Endothelial cell of umbilical vein (primary cell): ENCODE measurements around the gene SLIRP. TPM values are rescaled to one million over a fixed set of nuclear protein-coding genes. Genes with fewer than 3 reads are reported as not detected.
A peak's percentile ranks its signal among the peaks of the same experiment; 100 is the strongest.

Experiments used
- BruUV-seq: library from RNA; stranded (reverse); fragments of 400-500 nt; replicated peaks from 2 replicates; lab custom pipeline; 2021; lab: Mats Ljungman, UMichigan
- CTCF ChIA-PET: fragments of 300-600, 350-600 bp; sonication (Branson Sonifier 250); formaldehyde crosslinking; loops from one replicate; lab custom pipeline; 2021; ENCODE audit warnings: antibody characterized with exemption, inconsistent platforms; lab: Charles Lee
- POLR2A ChIA-PET: fragments of 300-600, 350-600 bp; sonication (Branson Sonifier 250); formaldehyde crosslinking; loops from one replicate; lab custom pipeline; 2021; ENCODE audit warnings: antibody characterized with exemption, inconsistent platforms; lab: Charles Lee
- DNase-seq: peaks from one replicate; pipeline ENCODE4 v3.0.0-alpha.2; 2011; ENCODE audit warnings: low read depth, low spot score
- FAIRE-seq: peaks from 2 replicates; lab custom pipeline; 2011; peaks lifted over from hg19 to GRCh38; lab: Jason Lieb, UNC
- H2AFZ ChIP-seq: 2 replicates; pipeline ENCODE4 v1.6.0; 2012; ENCODE audit warnings: low read depth, low read length, control low read depth, inconsistent platforms
- H3K27ac ChIP-seq: 2 replicates; pipeline ENCODE4 v1.5.1; 2011; ENCODE audit warnings: low read depth, mild to moderate bottlenecking, control low read depth, low read length, moderate library complexity; ENCODE audit not compliant: insufficient read depth
- H3K27me3 ChIP-seq, 2 experiments: 2 replicates each; pipeline versions ENCODE4 v1.6.0 to v1.6.1; 2011; ENCODE audit warnings: low read length in 2 of 2, mixed read lengths in 1 of 2; ENCODE audit not compliant: control insufficient read depth in 2 of 2, insufficient read depth in 2 of 2
- H3K36me3 ChIP-seq, 2 experiments: 2 replicates in 1 of 2; 3 replicates in 1 of 2; pipeline ENCODE4 v1.5.1; 2011; ENCODE audit warnings: low read length in 2 of 2, mild to moderate bottlenecking in 1 of 2, moderate library complexity in 1 of 2; ENCODE audit not compliant: control insufficient read depth in 2 of 2, insufficient read depth in 2 of 2; ENCODE audit errors: extremely low read depth in 1 of 2
- H3K4me1 ChIP-seq: 3 replicates; pipeline ENCODE4 v1.5.1; 2011; ENCODE audit warnings: mild to moderate bottlenecking, low read length; ENCODE audit not compliant: control insufficient read depth, insufficient read depth; ENCODE audit errors: extremely low read depth
- H3K4me2 ChIP-seq: 2 replicates; pipeline ENCODE4 v1.6.1; 2011; ENCODE audit warnings: low read length, control low read depth, mixed read lengths; ENCODE audit not compliant: insufficient read depth
- H3K4me3 ChIP-seq, 3 experiments: fragments of 200-600 bp in 1 of 3; sonication (generic), shearing (Covaris generic) in 1 of 3; replicated peaks in 1 of 3; 2 replicates each; pipeline ENCODE4 v1.5.1; 2011 to 2016; ENCODE audit warnings: control low read depth in 3 of 3, low read length in 3 of 3, mild to moderate bottlenecking in 2 of 3, inconsistent platforms in 1 of 3, low read depth in 1 of 3, moderate library complexity in 1 of 3; ENCODE audit not compliant: insufficient read depth in 1 of 3
- H3K79me2 ChIP-seq: 2 replicates; pipeline ENCODE4 v1.6.0; 2012; ENCODE audit warnings: low read length, inconsistent platforms; ENCODE audit not compliant: control insufficient read depth, insufficient read depth
- H3K9ac ChIP-seq: replicated peaks from 2 replicates; pipeline ENCODE3; 2011; ENCODE audit warnings: low read length, control low read depth; ENCODE audit not compliant: insufficient read depth; ENCODE audit errors: extremely low read depth
- H3K9me1 ChIP-seq: replicated peaks from 3 replicates; pipeline ENCODE4 v1.6.0; 2011; ENCODE audit warnings: mild to moderate bottlenecking, low read length; ENCODE audit not compliant: control insufficient read depth, insufficient read depth; ENCODE audit errors: extremely low read depth
- H3K9me3 ChIP-seq: replicated peaks from 2 replicates; pipeline ENCODE4 v1.5.1; 2012; ENCODE audit warnings: low read length, inconsistent platforms; ENCODE audit not compliant: control insufficient read depth, insufficient read depth
- H4K20me1 ChIP-seq: replicated peaks from 2 replicates; pipeline ENCODE3; 2011; ENCODE audit warnings: mild to moderate bottlenecking, low read length; ENCODE audit not compliant: control insufficient read depth, insufficient read depth; ENCODE audit errors: extremely low read depth
- EZH2 ChIP-seq: IDR thresholded peaks from 2 replicates; pipeline ENCODE4 v1.6.1; 2012; ENCODE audit warnings: borderline replicate concordance, low read depth, mild to moderate bottlenecking, moderate library complexity, low read length, inconsistent platforms; ENCODE audit not compliant: severe bottlenecking
- FOS ChIP-seq: IDR thresholded peaks from 2 replicates; pipeline ENCODE4 v1.6.1; 2011; ENCODE audit warnings: mild to moderate bottlenecking, low read length, moderate library complexity, borderline replicate concordance; ENCODE audit not compliant: insufficient read depth
- GATA2 ChIP-seq: IDR thresholded peaks from 2 replicates; pipeline ENCODE4 v1.7.0; 2011; ENCODE audit warnings: low read depth, mild to moderate bottlenecking, moderate library complexity, mixed read lengths, low read length; ENCODE audit not compliant: insufficient read length, insufficient read depth
- JUN ChIP-seq: IDR thresholded peaks from 2 replicates; pipeline ENCODE4 v1.6.1; 2011; ENCODE audit warnings: borderline replicate concordance, low read depth; ENCODE audit not compliant: insufficient read length, insufficient read depth
- MYC ChIP-seq: IDR thresholded peaks from one replicate; pipeline ENCODE4 v1.6.1; 2011; ENCODE audit warnings: mild to moderate bottlenecking, low read depth, low read length
- POLR2A ChIP-seq: IDR thresholded peaks from 2 replicates; pipeline ENCODE4 v1.6.1; 2012; ENCODE audit warnings: low read depth, mild to moderate bottlenecking, control low read depth, low read length
- POLR2AphosphoS5 ChIP-seq: IDR thresholded peaks from 2 replicates; pipeline ENCODE4 v1.6.1; 2012; ENCODE audit warnings: low read depth, mild to moderate bottlenecking, control low read depth, low read length, moderate library complexity; ENCODE audit not compliant: insufficient read depth
- dilution Hi-C: fragments of 300-500 bp; cut with MboI; formaldehyde crosslinking; loops from one replicate; pipeline ENCODE4 v1.15.0; 2019; ENCODE audit warnings: low sequenced_read_pairs; ENCODE audit not compliant: extremely low pct_ligation_motif_present
- intact Hi-C: fragments of 100-400 bp; cut with micrococcal nuclease; formaldehyde crosslinking; loops from one replicate; pipeline ENCODE4 v1.10.0; 2022
- polyA plus RNA-seq, 4 experiments: library from polyadenylated mRNA; depleted of rRNA in 3 of 4; stranded (reverse) in 3 of 4; unstranded in 1 of 4; fragments of >200 nt; gene quantifications; 2 replicates each; pipeline versions ENCODE4 v1.2.1 to v1.2.3, GENCODE V29; 2011 to 2012; ENCODE audit warnings: missing spikeins in 1 of 4
- total RNA-seq: library from RNA; stranded (reverse); gene quantifications from 2 replicates; pipeline ENCODE4 v1.2.3, GENCODE V29; 2021
- TF ChIP-seq, protein P1 (sequence below): IDR thresholded peaks from 2 replicates; pipeline ENCODE4 v1.6.1; 2011; ENCODE audit not compliant: insufficient read depth, insufficient read length
- TF ChIP-seq, protein P2 (sequence below), 2 donors: IDR thresholded peaks; 1 replicate in 1 of 2; 2 replicates in 1 of 2; pipeline ENCODE4 v1.5.1; 2011; ENCODE audit warnings: low read length in 2 of 2, mild to moderate bottlenecking in 2 of 2, moderate library complexity in 2 of 2, control low read depth in 1 of 2, inconsistent platforms in 1 of 2, low read depth in 1 of 2; ENCODE audit not compliant: insufficient read depth in 1 of 2; ENCODE audit errors: extremely low read depth in 1 of 2

The SLIRP gene
- total and polyA plus RNA-seq, 2 donors (not counting 3 experiments of a cell fraction or from before 2014, with no cell fraction given) = 144 to 160 TPM

DNA sequence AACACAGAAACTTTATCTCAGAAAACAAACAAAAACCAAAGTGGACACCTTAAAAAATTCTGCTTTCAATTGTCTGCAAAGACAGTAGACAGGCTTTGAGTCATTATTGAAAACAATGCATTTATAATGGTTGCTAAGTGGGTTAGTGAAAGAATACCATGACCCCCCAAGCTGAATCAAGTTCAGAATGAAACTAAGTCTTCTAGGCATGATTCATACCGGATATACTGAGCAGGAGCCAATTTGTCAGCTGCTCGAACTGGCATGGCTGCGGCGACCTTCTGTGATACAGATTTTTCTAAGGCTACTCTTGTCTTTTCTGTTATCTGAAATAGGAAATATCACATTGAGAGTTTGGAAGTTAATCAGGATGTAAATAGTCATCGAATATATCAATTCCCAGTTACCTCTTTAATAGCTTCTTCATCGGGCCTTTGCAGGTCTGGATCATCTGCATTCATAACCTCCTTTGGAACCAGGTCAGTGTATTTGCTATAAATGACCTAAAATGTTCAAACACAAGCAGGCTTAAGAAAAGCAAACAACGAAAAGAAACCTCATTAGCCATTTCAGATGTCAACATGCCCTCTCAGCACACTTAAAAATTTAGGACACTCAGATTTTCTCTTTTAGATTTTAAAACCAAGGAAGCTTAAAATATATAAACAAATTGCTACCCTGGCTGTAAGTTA, 30.8 kb downstream of the SLIRP start:
- no peak overlapping the region for H2AFZ ChIP-seq
- H3K27ac ChIP-seq = peak overlapping the region; percentile 78

DNA sequence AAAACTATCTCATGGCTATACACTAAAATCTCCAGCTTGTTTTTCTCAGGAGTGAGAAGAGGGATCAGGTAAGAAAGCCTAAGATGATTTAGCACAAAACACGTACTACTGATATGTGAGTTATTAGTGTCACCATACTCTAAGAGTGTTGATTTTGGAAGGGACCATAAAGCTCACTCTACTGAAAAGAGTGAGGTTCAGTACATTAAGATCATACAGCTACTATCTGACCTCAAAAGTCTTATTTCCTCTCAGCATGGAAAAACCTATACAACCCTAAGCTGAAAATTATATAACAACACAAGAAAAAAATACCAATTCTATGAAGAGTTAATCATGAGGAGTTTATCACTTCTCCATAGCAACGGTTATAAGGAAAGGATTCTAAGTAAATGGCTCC, 33.5 kb downstream of the SLIRP start:
- peaks cover 4 to 10% of the 10 kb centered on the region in 2 experiments for H3K36me3 ChIP-seq
- H2AFZ ChIP-seq = no peak overlapping the region
- no TSS peak for BruUV-seq
- dilution Hi-C loops (no loop called here), intact Hi-C loops (no loop called here)
- no peaks in the 10 kb centered on the region for H3K9me3 ChIP-seq
- ChIA-PET POLR2A (no interaction called here), CTCF (interaction anchor here (0.8 to 2.0 kb wide), 2 partner anchors 121 to 825 kb away, joined by 3 to 6 read pairs; no protein-coding TSS in a partner anchor)
- no peak overlapping the region for H3K4me2 ChIP-seq
- no peaks in the 10 kb centered on the region for H3K9me1 ChIP-seq
- H3K4me1 ChIP-seq = peaks cover 16% of the 10 kb centered on the region
- H3K79me2 ChIP-seq = peaks cover 31% of the 10 kb centered on the region
- no peaks in the 10 kb centered on the region for H3K27me3 ChIP-seq
- no peaks in the 10 kb centered on the region for H4K20me1 ChIP-seq
- TF ChIP-seq MYC (no peak), GATA2 (no peak), FOS (no peak), POLR2AphosphoS5 (no peak), JUN (no peak), POLR2A (no peak), EZH2 (no peak)
- TF ChIP-seq, protein P1, sequence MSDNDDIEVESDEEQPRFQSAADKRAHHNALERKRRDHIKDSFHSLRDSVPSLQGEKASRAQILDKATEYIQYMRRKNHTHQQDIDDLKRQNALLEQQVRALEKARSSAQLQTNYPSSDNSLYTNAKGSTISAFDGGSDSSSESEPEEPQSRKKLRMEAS = no peak
- TF ChIP-seq, protein P2, sequence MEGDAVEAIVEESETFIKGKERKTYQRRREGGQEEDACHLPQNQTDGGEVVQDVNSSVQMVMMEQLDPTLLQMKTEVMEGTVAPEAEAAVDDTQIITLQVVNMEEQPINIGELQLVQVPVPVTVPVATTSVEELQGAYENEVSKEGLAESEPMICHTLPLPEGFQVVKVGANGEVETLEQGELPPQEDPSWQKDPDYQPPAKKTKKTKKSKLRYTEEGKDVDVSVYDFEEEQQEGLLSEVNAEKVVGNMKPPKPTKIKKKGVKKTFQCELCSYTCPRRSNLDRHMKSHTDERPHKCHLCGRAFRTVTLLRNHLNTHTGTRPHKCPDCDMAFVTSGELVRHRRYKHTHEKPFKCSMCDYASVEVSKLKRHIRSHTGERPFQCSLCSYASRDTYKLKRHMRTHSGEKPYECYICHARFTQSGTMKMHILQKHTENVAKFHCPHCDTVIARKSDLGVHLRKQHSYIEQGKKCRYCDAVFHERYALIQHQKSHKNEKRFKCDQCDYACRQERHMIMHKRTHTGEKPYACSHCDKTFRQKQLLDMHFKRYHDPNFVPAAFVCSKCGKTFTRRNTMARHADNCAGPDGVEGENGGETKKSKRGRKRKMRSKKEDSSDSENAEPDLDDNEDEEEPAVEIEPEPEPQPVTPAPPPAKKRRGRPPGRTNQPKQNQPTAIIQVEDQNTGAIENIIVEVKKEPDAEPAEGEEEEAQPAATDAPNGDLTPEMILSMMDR (IDR thresholded peaks at IDR 0.05; ENCODE audit: extremely low read depth in 1 of 2, insufficient read depth in 1 of 2, low read depth in 1 of 2, low read length in 2 of 2) = no peak
- H3K4me3 ChIP-seq = no peak overlapping the region
- no peak for FAIRE-seq
- no peak overlapping the region for H3K9ac ChIP-seq
- DNase-seq = no peak
- H3K27ac ChIP-seq = no peak overlapping the region

More for the DNA sequence above, 30.8 kb downstream of the SLIRP start:
- no peaks in the 10 kb centered on the region for H3K27me3 ChIP-seq
- H3K4me1 ChIP-seq = peaks cover 16% of the 10 kb centered on the region
- peak overlapping the region; percentile 52 for H3K4me2 ChIP-seq
- intact Hi-C loops (loop anchor here (1.0 kb wide), 2 partner anchors 22 to 62 kb away; partner anchors contain the start of gene ADCK1), dilution Hi-C loops (no loop called here)
- peak; percentile 87 for DNase-seq
- H3K79me2 ChIP-seq = peaks cover 17% of the 10 kb centered on the region
- peak overlapping the region in 1 of 3 experiments; percentile 1 for H3K4me3 ChIP-seq
- POLR2A ChIA-PET = interaction anchor here (0.6 kb wide), 1 partner anchor 299 kb away, joined by 3 read pairs; no protein-coding TSS in a partner anchor
- CTCF ChIA-PET = interaction anchor here (0.7 to 1.4 kb wide), 6 partner anchors 11 to 828 kb away, joined by 3 to 4 read pairs (median 4); partner anchors contain the start of genes ADCK1 and SNW1
- H3K9me3 ChIP-seq = no peaks in the 10 kb centered on the region
- peak; percentile 73 for FAIRE-seq
- no peaks in the 10 kb centered on the region for H4K20me1 ChIP-seq
- H3K9ac ChIP-seq = peak overlapping the region; percentile 59
- no peaks in the 10 kb centered on the region for H3K9me1 ChIP-seq
- TF ChIP-seq FOS = peak; percentile 91
- TF ChIP-seq JUN = peak; percentile 86
- TF ChIP-seq POLR2AphosphoS5 = peak; percentile 60
- no peak for TF ChIP-seq MYC
- H3K36me3 ChIP-seq = peaks cover 10 to 20% of the 10 kb centered on the region in 2 experiments
- no TSS peak for BruUV-seq
